Common myeloid progenitor, CD34-positive (primary cell): ENCODE data around the gene CHRNB1.

Experiments used
- CTCF ChIA-PET: fragments of 350-600 bp; sonication (Branson Sonifier 250); formaldehyde crosslinking; loops from one replicate; lab custom pipeline; 2021; ENCODE audit warnings: antibody characterized with exemption; lab: Charles Lee
- POLR2A ChIA-PET: fragments of 350-600 bp; sonication (Branson Sonifier 250); formaldehyde crosslinking; loops from one replicate; lab custom pipeline; 2021; ENCODE audit warnings: antibody characterized with exemption; lab: Charles Lee
- DNase-seq, 3 donors: peaks; one replicate each; pipeline versions ENCODE4 v3.0.0 to v3.0.0-alpha.2; 2013
- H3K27ac ChIP-seq, 2 experiments: 1 replicate in 1 of 2; 2 replicates in 1 of 2; pipeline ENCODE4 v1.7.0; 2013; ENCODE audit warnings: inconsistent platforms in 2 of 2, low read length in 2 of 2, mild to moderate bottlenecking in 2 of 2, low read depth in 1 of 2, moderate library complexity in 1 of 2; ENCODE audit not compliant: severe bottlenecking in 2 of 2, insufficient read depth in 1 of 2, poor library complexity in 1 of 2
- H3K27me3 ChIP-seq, 5 experiments: replicated peaks in 2 of 5; 1 replicate in 3 of 5; 2 replicates in 2 of 5; pipeline versions ENCODE4 v1.6.1 to v1.7.0; 2013; ENCODE audit warnings: low read length in 4 of 5, mild to moderate bottlenecking in 2 of 5, moderate library complexity in 2 of 5, inconsistent platforms in 1 of 5; ENCODE audit not compliant: insufficient read depth in 5 of 5, control insufficient read depth in 4 of 5
- H3K36me3 ChIP-seq, 4 experiments: 1 replicate in 2 of 4; 2 replicates in 2 of 4; pipeline versions ENCODE4 v1.6.1 to v1.7.0; 2013; ENCODE audit warnings: low read length in 3 of 4, control low read depth in 1 of 4, mild to moderate bottlenecking in 1 of 4; ENCODE audit not compliant: control insufficient read depth in 4 of 4, insufficient read depth in 4 of 4
- H3K4me1 ChIP-seq, 4 experiments: 1 replicate in 3 of 4; 2 replicates in 1 of 4; pipeline versions ENCODE4 v1.6.1 to v1.7.1; 2013; ENCODE audit warnings: low read length in 3 of 4, mild to moderate bottlenecking in 3 of 4, control low read depth in 1 of 4, inconsistent platforms in 1 of 4, moderate library complexity in 1 of 4; ENCODE audit not compliant: control insufficient read depth in 4 of 4, insufficient read depth in 4 of 4; ENCODE audit errors: control extremely low read depth in 1 of 4
- H3K4me3 ChIP-seq, 7 experiments: 1 replicate in 4 of 7; 2 replicates in 3 of 7; pipeline versions ENCODE4 v1.5.1 to v1.7.0; 2013; ENCODE audit warnings: mild to moderate bottlenecking in 7 of 7, low read length in 6 of 7, moderate library complexity in 6 of 7, inconsistent platforms in 2 of 7, low read depth in 2 of 7, control low read depth in 1 of 7; ENCODE audit not compliant: insufficient read depth in 4 of 7, control insufficient read depth in 1 of 7; ENCODE audit errors: extremely low read depth in 1 of 7
- H3K9me3 ChIP-seq, 5 experiments: 1 replicate in 4 of 5; 2 replicates in 1 of 5; pipeline versions ENCODE4 v1.6.1 to v1.7.1; 2013; ENCODE audit warnings: low read length in 4 of 5, mild to moderate bottlenecking in 2 of 5, inconsistent platforms in 1 of 5, low read depth in 1 of 5, moderate library complexity in 1 of 5; ENCODE audit not compliant: control insufficient read depth in 4 of 5, insufficient read depth in 2 of 5; ENCODE audit errors: control extremely low read depth in 1 of 5
- WGBS: methylation state at CpG from one replicate; pipeline ENCODE4 v1.1.5; 2013; ENCODE audit not compliant: insufficient coverage; 5-methylcytosine and 5-hydroxymethylcytosine counted together

The CHRNB1 gene

GRCh38 chr17:7426896-7427489, 17.9 kb upstream of the CHRNB1 start:
- WGBS, result 98% methylated on average over 23 of the region's 29 CpGs
- no peak for DNase-seq
- H3K27ac ChIP-seq, result no peak overlapping the region
- no peak overlapping the region for H3K4me3 ChIP-seq
- CTCF ChIA-PET, result no interaction called here
- H3K9me3 ChIP-seq, result no peaks in the 10 kb centered on the region
- POLR2A ChIA-PET, result no interaction called here
- no peaks in the 10 kb centered on the region for H3K36me3 ChIP-seq
- H3K27me3 ChIP-seq, result no peaks in the 10 kb centered on the region
- H3K4me1 ChIP-seq, result no peaks in the 10 kb centered on the region

- ChIA-PET POLR2A (no interaction called here), CTCF (no interaction called here)
- H3K4me3 ChIP-seq, result no peak overlapping the region
- H3K9me3 ChIP-seq, result no peaks in the 10 kb centered on the region
- 100% methylated on average over 4 of the region's 7 CpGs for WGBS
- H3K27ac ChIP-seq, result no peak overlapping the region
- DNase-seq, result no peak
- H3K36me3 ChIP-seq, result no peaks in the 10 kb centered on the region
- H3K27me3 ChIP-seq, result no peaks in the 10 kb centered on the region
- no peaks in the 10 kb centered on the region for H3K4me1 ChIP-seq
Observed at GRCh38 chr17:7427549-7427948, 17.3 kb upstream of the CHRNB1 start.

- 89% methylated on average over 5 of the region's 5 CpGs for WGBS
- CTCF ChIA-PET, result no interaction called here
- DNase-seq, result no peak
- H3K9me3 ChIP-seq, result no peaks in the 10 kb centered on the region
- POLR2A ChIA-PET, result no interaction called here
- H3K27me3 ChIP-seq, result no peaks in the 10 kb centered on the region
- H3K4me3 ChIP-seq, result no peak within 1 kb of the TSS
- H3K36me3 ChIP-seq, result no peaks in the 10 kb centered on the region
- no peaks in the 10 kb centered on the region for H3K4me1 ChIP-seq
- no peak within 1 kb of the TSS for H3K27ac ChIP-seq
Observed at GRCh38 chr17:7428557-7428956, 16.3 kb upstream of the CHRNB1 start, which contains the start of gene SPEM3. SPEM3 (plus strand) TSS chr17:7428857; CDS start chr17:7428903, 46 bp downstream.

- Histone ChIP-seq H3K9me3 (no peaks in the 10 kb centered on the region), H3K27me3 (no peaks in the 10 kb centered on the region), H3K4me3 (no peak overlapping the region), H3K4me1 (no peaks in the 10 kb centered on the region), H3K27ac (no peak overlapping the region), H3K36me3 (no peaks in the 10 kb centered on the region)
- 100% methylated on average over 7 of the region's 10 CpGs for WGBS
- CTCF ChIA-PET, result interaction anchor here (3.0 kb wide), 1 partner anchor 26 kb away, joined by 7 read pairs; the partner anchor contains the start of gene TMEM256
- DNase-seq, result no peak
- POLR2A ChIA-PET, result no interaction called here
Observed at GRCh38 chr17:7429722-7430121, 15.1 kb upstream of the CHRNB1 start.

- H3K27ac ChIP-seq, result no peak overlapping the region
- H3K4me3 ChIP-seq, result no peak overlapping the region
- H3K36me3 ChIP-seq, result no peaks in the 10 kb centered on the region
- no peaks in the 10 kb centered on the region for H3K27me3 ChIP-seq
- no peaks in the 10 kb centered on the region for H3K9me3 ChIP-seq
- peaks cover 0 to 11% (median 9%) of the 10 kb centered on the region in 4 experiments for H3K4me1 ChIP-seq
- ChIA-PET POLR2A (no interaction called here), CTCF (interaction anchor here (3.0 kb wide), 1 partner anchor 28 kb away, joined by 7 read pairs; the partner anchor contains the start of gene TMEM256)
- WGBS, result 100% methylated on average over 1 of the region's 1 CpG
- DNase-seq, result no peak
Observed at GRCh38 chr17:7431231-7431630, 13.6 kb upstream of the CHRNB1 start.

- Histone ChIP-seq H3K36me3 (no peaks in the 10 kb centered on the region), H3K9me3 (no peaks in the 10 kb centered on the region), H3K27me3 (no peaks in the 10 kb centered on the region), H3K4me1 (peaks cover 0 to 21% (median 19%) of the 10 kb centered on the region in 4 experiments), H3K4me3 (no peak overlapping the region), H3K27ac (no peak overlapping the region)
- POLR2A ChIA-PET, result interaction anchor here (0.7 kb wide), 1 partner anchor 406 kb away, joined by 4 read pairs; no protein-coding TSS in a partner anchor
- CTCF ChIA-PET, result interaction anchor here (0.9 to 3.0 kb wide), 3 partner anchors 9 to 476 kb away, joined by 3 to 7 read pairs (median 5); partner anchors contain the start of gene TMEM256
- no peak for DNase-seq
- WGBS, result over 99% methylated on average over 11 of the region's 11 CpGs
Observed at GRCh38 chr17:7432296-7432695, 12.6 kb upstream of the CHRNB1 start.
